HL-60 (cell line): ENCODE results near the gene TOGARAM1.

Experiments
- CTCF ChIP-seq: IDR thresholded peaks from one replicate; pipeline ENCODE4 v1.5.1; 2011; ENCODE audit warnings: low read length, control low read depth, inconsistent platforms; ENCODE audit not compliant: insufficient read depth
- GABPA ChIP-seq: IDR thresholded peaks from 2 replicates; pipeline ENCODE4 v1.6.1; 2012; ENCODE audit warnings: low read depth
- POLR2AphosphoS5 ChIP-seq: IDR thresholded peaks from 2 replicates; pipeline ENCODE4 v1.6.1; 2012; ENCODE audit warnings: low read depth
- TF ChIP-seq, protein P1 (sequence below): IDR thresholded peaks from 2 replicates; pipeline ENCODE4 v1.6.1; 2012; ENCODE audit warnings: low read depth; ENCODE audit not compliant: insufficient replicate concordance

DNA sequence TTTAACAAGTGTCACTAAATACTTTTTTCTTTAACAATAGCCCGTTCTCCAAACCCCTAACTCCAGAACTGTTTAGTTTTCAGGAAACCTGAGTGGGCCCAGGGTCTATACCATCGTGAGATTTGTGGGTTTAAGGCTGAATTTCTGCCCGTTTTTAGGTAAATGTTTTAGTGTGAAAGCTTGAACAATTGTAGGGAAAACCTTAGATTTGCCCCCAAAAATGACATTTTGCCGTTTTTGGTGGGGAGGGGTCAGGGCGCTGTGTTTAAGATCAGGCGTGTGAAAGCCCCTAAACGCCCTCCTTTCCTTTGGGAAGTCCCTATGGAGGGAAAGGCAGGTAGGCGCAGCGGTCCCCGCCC is 121.6 kb downstream of the TOGARAM1 start:
- TF ChIP-seq CTCF, result no peak
- TF ChIP-seq POLR2AphosphoS5, result no peak
- TF ChIP-seq GABPA, result no peak
- TF ChIP-seq, protein P1, sequence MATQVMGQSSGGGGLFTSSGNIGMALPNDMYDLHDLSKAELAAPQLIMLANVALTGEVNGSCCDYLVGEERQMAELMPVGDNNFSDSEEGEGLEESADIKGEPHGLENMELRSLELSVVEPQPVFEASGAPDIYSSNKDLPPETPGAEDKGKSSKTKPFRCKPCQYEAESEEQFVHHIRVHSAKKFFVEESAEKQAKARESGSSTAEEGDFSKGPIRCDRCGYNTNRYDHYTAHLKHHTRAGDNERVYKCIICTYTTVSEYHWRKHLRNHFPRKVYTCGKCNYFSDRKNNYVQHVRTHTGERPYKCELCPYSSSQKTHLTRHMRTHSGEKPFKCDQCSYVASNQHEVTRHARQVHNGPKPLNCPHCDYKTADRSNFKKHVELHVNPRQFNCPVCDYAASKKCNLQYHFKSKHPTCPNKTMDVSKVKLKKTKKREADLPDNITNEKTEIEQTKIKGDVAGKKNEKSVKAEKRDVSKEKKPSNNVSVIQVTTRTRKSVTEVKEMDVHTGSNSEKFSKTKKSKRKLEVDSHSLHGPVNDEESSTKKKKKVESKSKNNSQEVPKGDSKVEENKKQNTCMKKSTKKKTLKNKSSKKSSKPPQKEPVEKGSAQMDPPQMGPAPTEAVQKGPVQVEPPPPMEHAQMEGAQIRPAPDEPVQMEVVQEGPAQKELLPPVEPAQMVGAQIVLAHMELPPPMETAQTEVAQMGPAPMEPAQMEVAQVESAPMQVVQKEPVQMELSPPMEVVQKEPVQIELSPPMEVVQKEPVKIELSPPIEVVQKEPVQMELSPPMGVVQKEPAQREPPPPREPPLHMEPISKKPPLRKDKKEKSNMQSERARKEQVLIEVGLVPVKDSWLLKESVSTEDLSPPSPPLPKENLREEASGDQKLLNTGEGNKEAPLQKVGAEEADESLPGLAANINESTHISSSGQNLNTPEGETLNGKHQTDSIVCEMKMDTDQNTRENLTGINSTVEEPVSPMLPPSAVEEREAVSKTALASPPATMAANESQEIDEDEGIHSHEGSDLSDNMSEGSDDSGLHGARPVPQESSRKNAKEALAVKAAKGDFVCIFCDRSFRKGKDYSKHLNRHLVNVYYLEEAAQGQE, result no peak
